Smooth muscle cell (in vitro differentiated cells): ENCODE data around the gene ERMP1. TPM values are rescaled to one million over a fixed set of nuclear protein-coding genes. Genes with fewer than 3 reads are reported as not detected.

Experiments
- DNase-seq: peaks from one replicate; lab custom pipeline; 2025; ENCODE audit not compliant: unreplicated experiment; lab: John Stamatoyannopoulos, UW
- H2AFZ ChIP-seq: fragments of 200-600 bp; sonication (generic); 2 replicates; pipeline ENCODE4 v1.6.0; 2016; ENCODE audit warnings: antibody characterized with exemption, low read depth, mild to moderate bottlenecking
- H3F3A ChIP-seq: fragments of 200-600 bp; sonication (generic); 2 replicates; pipeline ENCODE4 v1.6.0; 2017; ENCODE audit warnings: antibody characterized with exemption, low read depth
- H3K27ac ChIP-seq: fragments of 200-600 bp; sonication (generic); 2 replicates; pipeline ENCODE4 v1.5.1; 2016; ENCODE audit warnings: low read depth, mild to moderate bottlenecking
- H3K27me3 ChIP-seq: fragments of 200-600 bp; sonication (generic); 2 replicates; pipeline ENCODE4 v1.6.1; 2016; ENCODE audit warnings: low read depth, mild to moderate bottlenecking
- H3K36me3 ChIP-seq: fragments of 200-600 bp; sonication (generic); 2 replicates; pipeline ENCODE4 v1.5.1; 2016; ENCODE audit warnings: low read depth
- H3K4me1 ChIP-seq: fragments of 200-600 bp; sonication (generic); 2 replicates; pipeline ENCODE4 v1.5.1; 2016; ENCODE audit warnings: low read depth
- H3K4me2 ChIP-seq: fragments of 200-600 bp; sonication (generic); 2 replicates; pipeline ENCODE4 v1.6.0; 2016; ENCODE audit warnings: mild to moderate bottlenecking
- H3K4me3 ChIP-seq: fragments of 200-600 bp; sonication (generic); 2 replicates; pipeline ENCODE4 v1.5.1; 2016; ENCODE audit warnings: mild to moderate bottlenecking
- H3K79me2 ChIP-seq: fragments of 200-600 bp; sonication (generic); 2 replicates; pipeline ENCODE4 v1.6.0; 2016; ENCODE audit warnings: low read depth, mild to moderate bottlenecking
- H3K9ac ChIP-seq: fragments of 200-600 bp; sonication (generic); 2 replicates; pipeline ENCODE4 v1.6.0; 2016; ENCODE audit warnings: low read depth
- H3K9me3 ChIP-seq: fragments of 200-600 bp; sonication (generic); replicated peaks from 2 replicates; pipeline ENCODE4 v1.5.1; 2016; ENCODE audit warnings: low read depth
- H4K20me1 ChIP-seq: fragments of 200-600 bp; sonication (generic); 2 replicates; pipeline ENCODE4 v1.6.0; 2016; ENCODE audit warnings: low read depth
- WGBS: methylation state at CpG from one replicate; pipeline ENCODE4 v1.1.7; 2016; ENCODE audit warnings: low lambda C conversion rate; 5-methylcytosine and 5-hydroxymethylcytosine counted together
- polyA plus RNA-seq: library from polyadenylated mRNA; unstranded; fragments of >200 nt; fragmentation: Nextera tagmentation; extraction: Ambion mirVana; gene quantifications from 2 replicates; pipeline ENCODE4 v1.2.1, GENCODE V29; 2016
- total RNA-seq: library from RNA; depleted of rRNA; stranded (reverse); fragments of >200 nt; gene quantifications from 2 replicates; pipeline ENCODE4 v1.2.3, GENCODE V29; 2014
- TF ChIP-seq, protein P1 (sequence below): fragments of 200-600 bp; sonication (generic); IDR thresholded peaks from 2 replicates; pipeline ENCODE4 v1.5.1; 2017; ENCODE audit warnings: borderline replicate concordance, mild to moderate bottlenecking, antibody characterized with exemption; ENCODE audit not compliant: insufficient read depth, poor library complexity, severe bottlenecking

Gene ERMP1
- total and polyA plus RNA-seq, 2 experiments from 2014 or later = 2.1 to 10.7 TPM

- peaks cover 28% of the 10 kb centered on the region for H3K36me3 ChIP-seq
- 98% methylated on average over 4 of the region's 4 CpGs for WGBS
These were observed 83.6 kb downstream of the ERMP1 start for GRCh38 chr9:5749306-5749705.

DNA sequence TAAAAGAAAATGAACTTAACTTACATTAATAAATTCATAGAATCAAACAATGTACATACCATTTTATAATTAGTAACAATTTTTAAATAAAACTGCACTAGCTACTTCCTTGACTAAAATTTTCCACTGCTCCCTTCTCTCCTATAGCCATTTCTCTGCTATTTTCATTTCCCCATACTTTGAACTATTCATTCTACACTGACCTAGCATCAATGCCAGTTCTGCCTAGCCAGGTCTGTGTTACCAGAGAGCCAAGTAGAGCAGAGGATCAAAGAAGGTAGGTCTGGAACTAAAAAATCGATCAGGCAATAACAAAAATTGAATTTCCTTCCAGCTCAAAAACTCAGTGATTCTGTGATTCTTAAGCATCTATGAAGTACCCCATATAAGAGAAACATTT is 84.5 kb downstream of the ERMP1 start:
- no peak overlapping the region for H3K4me3 ChIP-seq
- TF ChIP-seq, protein P1, sequence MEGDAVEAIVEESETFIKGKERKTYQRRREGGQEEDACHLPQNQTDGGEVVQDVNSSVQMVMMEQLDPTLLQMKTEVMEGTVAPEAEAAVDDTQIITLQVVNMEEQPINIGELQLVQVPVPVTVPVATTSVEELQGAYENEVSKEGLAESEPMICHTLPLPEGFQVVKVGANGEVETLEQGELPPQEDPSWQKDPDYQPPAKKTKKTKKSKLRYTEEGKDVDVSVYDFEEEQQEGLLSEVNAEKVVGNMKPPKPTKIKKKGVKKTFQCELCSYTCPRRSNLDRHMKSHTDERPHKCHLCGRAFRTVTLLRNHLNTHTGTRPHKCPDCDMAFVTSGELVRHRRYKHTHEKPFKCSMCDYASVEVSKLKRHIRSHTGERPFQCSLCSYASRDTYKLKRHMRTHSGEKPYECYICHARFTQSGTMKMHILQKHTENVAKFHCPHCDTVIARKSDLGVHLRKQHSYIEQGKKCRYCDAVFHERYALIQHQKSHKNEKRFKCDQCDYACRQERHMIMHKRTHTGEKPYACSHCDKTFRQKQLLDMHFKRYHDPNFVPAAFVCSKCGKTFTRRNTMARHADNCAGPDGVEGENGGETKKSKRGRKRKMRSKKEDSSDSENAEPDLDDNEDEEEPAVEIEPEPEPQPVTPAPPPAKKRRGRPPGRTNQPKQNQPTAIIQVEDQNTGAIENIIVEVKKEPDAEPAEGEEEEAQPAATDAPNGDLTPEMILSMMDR = no peak
- H2AFZ ChIP-seq = no peak overlapping the region
- no peaks in the 10 kb centered on the region for H3K79me2 ChIP-seq
- no peaks in the 10 kb centered on the region for H4K20me1 ChIP-seq
- H3K27ac ChIP-seq = no peak overlapping the region
- H3K36me3 ChIP-seq = peaks cover 28% of the 10 kb centered on the region
- H3K9ac ChIP-seq = no peak overlapping the region
- no peaks in the 10 kb centered on the region for H3K4me1 ChIP-seq
- no peaks in the 10 kb centered on the region for H3F3A ChIP-seq
- no peaks in the 10 kb centered on the region for H3K27me3 ChIP-seq
- DNase-seq = no peak
- WGBS = 100% methylated on average over 1 of the region's 1 CpG
- no peaks in the 10 kb centered on the region for H3K9me3 ChIP-seq
- H3K4me2 ChIP-seq = no peak overlapping the region

More at GRCh38 chr9:5749306-5749705, 83.6 kb downstream of the ERMP1 start:
- H2AFZ ChIP-seq = no peak overlapping the region
- H4K20me1 ChIP-seq = no peaks in the 10 kb centered on the region
- DNase-seq = no peak
- H3K4me3 ChIP-seq = no peak overlapping the region
- H3K4me1 ChIP-seq = no peaks in the 10 kb centered on the region
- no peak overlapping the region for H3K27ac ChIP-seq
- H3K9me3 ChIP-seq = no peaks in the 10 kb centered on the region
- H3K9ac ChIP-seq = no peak overlapping the region
- no peaks in the 10 kb centered on the region for H3K27me3 ChIP-seq
- TF ChIP-seq, protein P1 = no peak
- H3K4me2 ChIP-seq = no peak overlapping the region
- H3F3A ChIP-seq = no peaks in the 10 kb centered on the region
- H3K79me2 ChIP-seq = no peaks in the 10 kb centered on the region

DNA sequence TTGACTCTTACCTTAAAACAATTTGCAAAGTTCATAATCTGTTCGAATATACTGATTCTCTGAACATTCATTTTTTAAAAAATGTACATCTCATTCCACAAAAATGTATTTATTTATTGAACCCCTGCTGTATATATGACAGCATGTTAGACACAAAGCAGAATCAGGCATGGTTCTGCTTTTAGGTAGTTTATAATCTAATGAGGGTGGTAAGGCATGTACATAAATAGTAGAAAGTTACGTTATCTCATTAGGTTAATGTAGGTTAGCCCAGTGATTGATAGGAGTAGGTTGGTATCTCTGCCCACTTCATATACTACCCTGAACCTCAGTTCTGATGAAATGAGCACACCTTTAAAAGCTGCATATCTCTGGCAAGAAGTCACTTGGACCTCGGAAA is 89.8 kb downstream of the ERMP1 start:
- Histone ChIP-seq H3K27me3 (no peaks in the 10 kb centered on the region), H3K4me1 (no peaks in the 10 kb centered on the region), H3K9ac (no peak overlapping the region), H3K4me2 (no peak overlapping the region), H2AFZ (no peak overlapping the region), H4K20me1 (peaks cover 4% of the 10 kb centered on the region), H3K79me2 (no peaks in the 10 kb centered on the region), H3K36me3 (peaks cover 26% of the 10 kb centered on the region), H3K27ac (no peak overlapping the region), H3F3A (no peaks in the 10 kb centered on the region), H3K9me3 (no peaks in the 10 kb centered on the region), H3K4me3 (no peak overlapping the region)
- TF ChIP-seq, protein P1 = no peak
- WGBS = 95% methylated on average over 3 of the region's 3 CpGs
- no peak for DNase-seq

DNA sequence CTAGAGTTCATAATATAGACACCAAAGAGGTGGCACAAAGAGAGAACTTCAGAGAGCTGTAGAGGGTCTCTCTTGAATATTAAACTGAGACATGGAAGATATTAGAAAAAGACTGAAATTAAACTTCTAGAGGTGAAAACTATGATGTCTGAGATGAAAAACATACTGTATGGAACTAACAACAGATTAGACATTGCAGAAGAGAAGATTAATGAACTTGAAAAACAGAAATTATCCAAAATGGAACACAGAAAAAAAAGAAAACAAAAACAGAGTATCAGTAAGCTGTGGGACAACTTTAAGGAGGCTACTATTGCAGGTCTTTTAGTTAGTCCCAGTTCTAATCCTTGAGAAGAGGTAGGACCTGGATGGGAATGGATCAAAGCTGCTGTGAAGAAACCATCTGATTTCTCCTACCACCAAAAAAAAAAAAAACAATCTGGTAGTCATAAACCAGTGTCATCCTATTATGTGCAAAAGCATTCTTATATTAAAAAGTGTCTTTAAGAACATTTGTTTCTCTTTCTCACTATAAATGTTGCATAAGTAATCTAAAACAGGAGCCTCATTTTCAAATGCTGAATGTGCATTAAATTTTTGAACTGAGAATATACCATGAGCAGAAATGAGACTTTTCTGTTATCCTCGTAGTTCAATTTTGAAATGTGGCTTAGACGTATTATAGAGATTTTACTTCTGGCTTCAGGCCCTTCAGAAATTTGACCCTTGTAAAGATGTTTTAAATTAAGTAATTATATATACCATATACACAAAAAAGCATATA is 96.2 kb downstream of the ERMP1 start:
- H3K4me3 ChIP-seq = no peak overlapping the region
- H3K36me3 ChIP-seq = peaks cover 18% of the 10 kb centered on the region
- H3F3A ChIP-seq = no peaks in the 10 kb centered on the region
- H3K9me3 ChIP-seq = no peaks in the 10 kb centered on the region
- no peak overlapping the region for H3K4me2 ChIP-seq
- H2AFZ ChIP-seq = no peak overlapping the region
- no peak for DNase-seq
- no peaks in the 10 kb centered on the region for H3K79me2 ChIP-seq
- H3K4me1 ChIP-seq = no peaks in the 10 kb centered on the region
- H3K27me3 ChIP-seq = no peaks in the 10 kb centered on the region
- H3K27ac ChIP-seq = no peak overlapping the region
- TF ChIP-seq, protein P1 = no peak
- H4K20me1 ChIP-seq = no peaks in the 10 kb centered on the region
- WGBS = 85% methylated on average over 2 of the region's 2 CpGs
- no peak overlapping the region for H3K9ac ChIP-seq
